ENCODE measurements around the gene CD28. TPM values are rescaled to one million over a fixed set of nuclear protein-coding genes. Genes with fewer than 3 reads are reported as not detected.

CD28 gene
- 4.7 TPM for total RNA-seq
- polyA plus RNA-seq (ENCODE audit: insufficient read depth, low read depth, low replicate concordance), result 0.37 TPM
- long read RNA-seq, donor 1, result 0 reads
- long read RNA-seq, donor 2, result 0 reads
- long read RNA-seq, donor 3, full-length matches to known transcripts, result 1 of 1 reads
- long read RNA-seq, donor 3, partial matches to known transcripts, result 0 of 1 reads
- long read RNA-seq, donor 3, other reads (novel, unspliced or antisense), result 0 of 1 reads
- long read RNA-seq, donor 4, result 0 reads
- long read RNA-seq, donor 5, result 0 reads
- long read RNA-seq, donor 6, result 0 reads
- long read RNA-seq, donor 7, partial matches to known transcripts, result 0 of 1 reads
- long read RNA-seq, donor 7, other reads (novel, unspliced or antisense), result 1 of 1 reads
- long read RNA-seq, donor 8, result 0 reads
- long read RNA-seq, donor 9, full-length matches to known transcripts, result 2 of 2 reads
- long read RNA-seq, donor 9, partial matches to known transcripts, result 0 of 2 reads
- long read RNA-seq, donor 9, other reads (novel, unspliced or antisense), result 0 of 2 reads
- long read RNA-seq, donor 10, result 0 reads

GRCh38 chr2:203706403-203706802 is at the start of gene CD28:
Gene CD28 (plus strand): TSS chr2:203706639. CDS start chr2:203706697, 58 bp downstream.
- Histone ChIP-seq H3K4me3 (ENCODE audit: low read length in 3 of 3) (no peak within 1 kb of the TSS), H3K27ac (ENCODE audit: low read depth in 2 of 2, low read length in 2 of 2) (no peak within 1 kb of the TSS), H3K9ac (ENCODE audit: low read length in 3 of 3) (no peak within 1 kb of the TSS), H3K9me3 (ENCODE audit: control insufficient read depth in 2 of 3, insufficient read depth in 1 of 3, low read length in 3 of 3) (no peaks in the 10 kb centered on the region), H3K4me1 (ENCODE audit: control insufficient read depth in 2 of 3, insufficient read depth in 2 of 3, low read depth in 1 of 3, low read length in 3 of 3) (no peaks in the 10 kb centered on the region), H3K36me3 (ENCODE audit: control insufficient read depth in 2 of 3, insufficient read depth in 3 of 3, low read length in 3 of 3) (no peaks in the 10 kb centered on the region), H3K27me3 (ENCODE audit: control insufficient read depth, insufficient read depth, low read length) (no peaks in the 10 kb centered on the region)
- TF ChIP-seq CTCF (IDR thresholded peaks at IDR 0.05; ENCODE audit: borderline replicate concordance, extremely low read depth, insufficient read depth), result no peak
- intact Hi-C loops (cut with DNase I), result no loop called here
- FAIRE-seq (no peak), DNase-seq (peak in 2 of 5 donors; percentile 20 to 81)

GRCh38 chr2:203659331-203660049 is 46.9 kb upstream of the CD28 start:
- TF ChIP-seq CTCF (IDR thresholded peaks at IDR 0.05; ENCODE audit: borderline replicate concordance, extremely low read depth, insufficient read depth), result no peak
- Histone ChIP-seq H3K4me3 (ENCODE audit: low read length in 3 of 3) (no peak overlapping the region), H3K27ac (ENCODE audit: low read depth in 2 of 2, low read length in 2 of 2) (no peak overlapping the region), H3K36me3 (ENCODE audit: control insufficient read depth in 2 of 3, insufficient read depth in 3 of 3, low read length in 3 of 3) (no peaks in the 10 kb centered on the region), H3K4me1 (ENCODE audit: control insufficient read depth in 2 of 3, insufficient read depth in 2 of 3, low read depth in 1 of 3, low read length in 3 of 3) (no peaks in the 10 kb centered on the region), H3K27me3 (ENCODE audit: control insufficient read depth, insufficient read depth, low read length) (no peaks in the 10 kb centered on the region), H3K9ac (ENCODE audit: low read length in 3 of 3) (no peak overlapping the region), H3K9me3 (ENCODE audit: control insufficient read depth in 2 of 3, insufficient read depth in 1 of 3, low read length in 3 of 3) (no peaks in the 10 kb centered on the region)
- DNase-seq (no peak), FAIRE-seq (no peak)
- intact Hi-C loops (cut with DNase I), result no loop called here

GRCh38 chr2:203660465-203660864 is 46.0 kb upstream of the CD28 start:
- H3K27ac ChIP-seq (ENCODE audit: low read depth in 2 of 2, low read length in 2 of 2), result no peak overlapping the region
- no peak overlapping the region for H3K9ac ChIP-seq (ENCODE audit: low read length in 3 of 3)
- no peak overlapping the region for H3K4me3 ChIP-seq (ENCODE audit: low read length in 3 of 3)
- TF ChIP-seq CTCF (IDR thresholded peaks at IDR 0.05; ENCODE audit: borderline replicate concordance, extremely low read depth, insufficient read depth), result no peak
- H3K4me1 ChIP-seq (ENCODE audit: control insufficient read depth in 2 of 3, insufficient read depth in 2 of 3, low read depth in 1 of 3, low read length in 3 of 3), result no peaks in the 10 kb centered on the region
- no peak for DNase-seq
- H3K36me3 ChIP-seq (ENCODE audit: control insufficient read depth in 2 of 3, insufficient read depth in 3 of 3, low read length in 3 of 3), result no peaks in the 10 kb centered on the region
- H3K27me3 ChIP-seq (ENCODE audit: control insufficient read depth, insufficient read depth, low read length), result no peaks in the 10 kb centered on the region
- no peaks in the 10 kb centered on the region for H3K9me3 ChIP-seq (ENCODE audit: control insufficient read depth in 2 of 3, insufficient read depth in 1 of 3, low read length in 3 of 3)
- FAIRE-seq, result no peak
- intact Hi-C loops (cut with DNase I), result no loop called here

All from kidney (tissue), 22 donors.